H1 (cell line): ENCODE data around the gene RAB11FIP5. TPM values are rescaled to one million over a fixed set of nuclear protein-coding genes. Genes with fewer than 3 reads are reported as not detected.

ENCODE experiments used
- CTCF ChIA-PET: fragments of 300-600 bp; sonication (Branson Sonifier 250); formaldehyde crosslinking; loops from one replicate; lab custom pipeline; 2021; ENCODE audit not compliant: partially characterized antibody; lab: Charles Lee
- POLR2A ChIA-PET: fragments of 300-600 bp; sonication (Branson Sonifier 250); formaldehyde crosslinking; loops from one replicate; lab custom pipeline; 2021; ENCODE audit warnings: inconsistent platforms; ENCODE audit not compliant: partially characterized antibody; lab: Charles Lee
- DNase-seq, 2 experiments: peaks; one replicate each; pipeline versions ENCODE4 v3.0.0 to v3.0.0-alpha.2; 2010 to 2022; ENCODE audit warnings: low spot score in 2 of 2, low read depth in 1 of 2, mixed read lengths in 1 of 2
- FAIRE-seq: peaks from 2 replicates; lab custom pipeline; 2011; peaks lifted over from hg19 to GRCh38; lab: Jason Lieb, UNC
- H2AFZ ChIP-seq: 2 replicates; pipeline ENCODE4 v1.8.1; 2012; ENCODE audit warnings: low read length, inconsistent platforms
- H2AK5ac ChIP-seq: 2 replicates; pipeline ENCODE4 v1.6.1; 2013; ENCODE audit warnings: low read depth, low read length
- H2BK120ac ChIP-seq: replicated peaks from 2 replicates; pipeline ENCODE3; 2013; ENCODE audit warnings: low read depth, low read length, inconsistent platforms
- H2BK12ac ChIP-seq: 2 replicates; pipeline ENCODE4 v1.6.1; 2013; ENCODE audit warnings: low read depth, low read length
- H2BK15ac ChIP-seq: 2 replicates; pipeline ENCODE4 v1.6.1; 2013; ENCODE audit warnings: low read length
- H2BK20ac ChIP-seq: 2 replicates; pipeline ENCODE4 v1.6.1; 2013; ENCODE audit warnings: low read length
- H2BK5ac ChIP-seq: 2 replicates; pipeline ENCODE4 v1.6.1; 2013; ENCODE audit warnings: low read depth, low read length
- H3K14ac ChIP-seq: 2 replicates; pipeline ENCODE4 v1.6.1; 2013; ENCODE audit warnings: inconsistent platforms; ENCODE audit not compliant: insufficient read length
- H3K18ac ChIP-seq: 2 replicates; pipeline ENCODE4 v1.6.1; 2013; ENCODE audit warnings: low read length; ENCODE audit errors: extremely low read depth
- H3K23ac ChIP-seq: 2 replicates; pipeline ENCODE4 v1.6.1; 2013; ENCODE audit warnings: inconsistent platforms; ENCODE audit not compliant: insufficient read length
- H3K23me2 ChIP-seq: 2 replicates; pipeline ENCODE4 v1.6.1; 2013; ENCODE audit warnings: low read depth, low read length
- H3K27ac ChIP-seq: 2 replicates; pipeline ENCODE4 v1.6.1; 2011; ENCODE audit warnings: low read depth, low read length, inconsistent platforms
- H3K27me3 ChIP-seq, 4 experiments: replicated peaks in 1 of 4; 1 replicate in 1 of 4; 2 replicates in 3 of 4; pipeline versions ENCODE4 v1.6.1 to v1.8.1; 2011 to 2013; ENCODE audit warnings: low read length in 3 of 4, mild to moderate bottlenecking in 3 of 4, inconsistent platforms in 2 of 4, mixed read lengths in 2 of 4, moderate library complexity in 1 of 4; ENCODE audit not compliant: control insufficient read depth in 3 of 4, insufficient read depth in 3 of 4; ENCODE audit errors: extremely low read depth in 1 of 4
- H3K36me3 ChIP-seq, 4 experiments: 2 replicates each; pipeline versions ENCODE4 v1.6.1 to v1.8.1; 2011 to 2013; ENCODE audit warnings: mild to moderate bottlenecking in 4 of 4, low read length in 3 of 4, moderate library complexity in 2 of 4, control low read depth in 1 of 4, inconsistent platforms in 1 of 4; ENCODE audit not compliant: insufficient read depth in 4 of 4, control insufficient read depth in 2 of 4
- H3K4ac ChIP-seq: replicated peaks from 2 replicates; pipeline ENCODE3; 2013; ENCODE audit warnings: low read length, low read depth, mixed read lengths, inconsistent platforms; ENCODE audit not compliant: insufficient read length
- H3K4me1 ChIP-seq, 4 experiments: replicated peaks in 1 of 4; 1 replicate in 1 of 4; 2 replicates in 3 of 4; pipeline versions ENCODE4 v1.6.1 to v1.8.1; 2011 to 2013; ENCODE audit warnings: low read length in 3 of 4, inconsistent platforms in 2 of 4, mixed read lengths in 1 of 4; ENCODE audit not compliant: insufficient read depth in 4 of 4, control insufficient read depth in 3 of 4
- H3K4me2 ChIP-seq, 2 experiments: 2 replicates each; pipeline versions ENCODE4 v1.6.1 to v1.8.1; 2011 to 2013; ENCODE audit warnings: low read depth in 2 of 2, low read length in 2 of 2, control low read depth in 1 of 2, inconsistent platforms in 1 of 2, mild to moderate bottlenecking in 1 of 2; ENCODE audit not compliant: insufficient read depth in 1 of 2
- H3K4me3 ChIP-seq, 4 experiments: fragments of 200-600, 300-600 bp in 1 of 4; sonication (generic), shearing (Covaris generic), sonication (Bioruptor Twin) in 1 of 4; 2 replicates each; pipeline versions ENCODE4 v1.5.1 to v1.8.1; 2011 to 2016; ENCODE audit warnings: low read length in 4 of 4, low read depth in 3 of 4, control low read depth in 2 of 4, inconsistent platforms in 2 of 4, mild to moderate bottlenecking in 2 of 4, mixed read lengths in 1 of 4, moderate library complexity in 1 of 4; ENCODE audit not compliant: insufficient read depth in 2 of 4; ENCODE audit errors: extremely low read depth in 1 of 4
- H3K56ac ChIP-seq: replicated peaks from 2 replicates; pipeline ENCODE3; 2013; ENCODE audit warnings: low read depth, mild to moderate bottlenecking, mixed read lengths, low read length, inconsistent platforms; ENCODE audit not compliant: insufficient read length
- H3K79me1 ChIP-seq: 2 replicates; pipeline ENCODE4 v1.6.1; 2013; ENCODE audit warnings: low read depth, low read length, control low read depth
- H3K79me2 ChIP-seq, 2 experiments: 2 replicates each; pipeline versions ENCODE4 v1.6.1 to v1.8.1; 2012 to 2013; ENCODE audit warnings: low read length in 2 of 2, mild to moderate bottlenecking in 2 of 2, inconsistent platforms in 1 of 2; ENCODE audit not compliant: insufficient read depth in 2 of 2, control insufficient read depth in 1 of 2
- H3K9ac ChIP-seq, 4 experiments: replicated peaks in 1 of 4; 1 replicate in 1 of 4; 2 replicates in 3 of 4; pipeline versions ENCODE4 v1.6.1 to v1.8.1; 2011 to 2013; ENCODE audit warnings: low read depth in 3 of 4, low read length in 3 of 4, control low read depth in 2 of 4, mild to moderate bottlenecking in 2 of 4, moderate library complexity in 2 of 4, inconsistent platforms in 1 of 4; ENCODE audit errors: extremely low read depth in 1 of 4
- H3K9me3 ChIP-seq, 2 experiments: 2 replicates each; pipeline versions ENCODE4 v1.6.1 to v1.8.1; 2012 to 2013; ENCODE audit warnings: mild to moderate bottlenecking in 2 of 2, moderate library complexity in 2 of 2, control low read depth in 1 of 2, inconsistent platforms in 1 of 2, low read depth in 1 of 2, low read length in 1 of 2, mixed read lengths in 1 of 2; ENCODE audit not compliant: insufficient read depth in 2 of 2
- H4K20me1 ChIP-seq, 2 experiments: replicated peaks in 1 of 2; 2 replicates each; pipeline versions ENCODE3 to v1.8.1; 2011 to 2013; ENCODE audit warnings: inconsistent platforms in 2 of 2, low read length in 2 of 2, mild to moderate bottlenecking in 1 of 2; ENCODE audit not compliant: insufficient read depth in 2 of 2, control insufficient read depth in 1 of 2
- H4K5ac ChIP-seq: 2 replicates; pipeline ENCODE4 v1.6.1; 2013; ENCODE audit warnings: low read length, low read depth, mixed read lengths, inconsistent platforms; ENCODE audit not compliant: insufficient read length
- H4K8ac ChIP-seq: 2 replicates; pipeline ENCODE4 v1.8.0; 2013; ENCODE audit warnings: mild to moderate bottlenecking, moderate library complexity, low read length, inconsistent platforms; ENCODE audit not compliant: insufficient read depth; ENCODE audit errors: extremely low read depth
- H4K91ac ChIP-seq: replicated peaks from 2 replicates; pipeline ENCODE3; 2013; ENCODE audit warnings: low read length, mixed read lengths, inconsistent platforms; ENCODE audit not compliant: insufficient read length
- CBX5 ChIP-seq: fragments of 300-800, 300-1000 bp; sonication (generic); IDR thresholded peaks from 2 replicates; pipeline ENCODE4 v1.7.1; 2016; ENCODE audit warnings: antibody characterized with exemption, low read length, low read depth
- CEBPB ChIP-seq: IDR thresholded peaks from 2 replicates; pipeline ENCODE4 v1.6.1; 2012; ENCODE audit warnings: low read depth, low read length
- CHD1 ChIP-seq: IDR thresholded peaks from 2 replicates; pipeline ENCODE4 v1.6.1; 2012; ENCODE audit warnings: low read depth, low read length, improper control_type of control experiment
- CREB1 ChIP-seq: IDR thresholded peaks from 2 replicates; pipeline ENCODE4 v1.6.1; 2012; ENCODE audit warnings: inconsistent platforms
- EP300 ChIP-seq, 2 experiments: IDR thresholded peaks; 1 replicate in 1 of 2; 2 replicates in 1 of 2; pipeline ENCODE4 v1.6.1; 2011 to 2012; ENCODE audit warnings: low read depth in 2 of 2, low read length in 2 of 2, mild to moderate bottlenecking in 2 of 2, borderline replicate concordance in 1 of 2, inconsistent platforms in 1 of 2, moderate library complexity in 1 of 2
- FOSL1 ChIP-seq: IDR thresholded peaks from 2 replicates; pipeline ENCODE4 v1.6.1; 2011; ENCODE audit warnings: mild to moderate bottlenecking, low read depth, low read length, moderate library complexity; ENCODE audit not compliant: insufficient read depth
- JUND ChIP-seq: IDR thresholded peaks from 2 replicates; pipeline ENCODE4 v1.6.1; 2011; ENCODE audit warnings: mild to moderate bottlenecking, improper control_type of control experiment, low read length
- MAX ChIP-seq: IDR thresholded peaks from 2 replicates; pipeline ENCODE4 v1.6.1; 2012; ENCODE audit warnings: inconsistent platforms
- POLR2AphosphoS5 ChIP-seq: IDR thresholded peaks from 2 replicates; pipeline ENCODE4 v1.6.1; 2011; ENCODE audit warnings: low read depth, low read length
- RAD21 ChIP-seq, 2 experiments: IDR thresholded peaks in 1 of 2; conservative IDR thresholded peaks in 1 of 2; 2 replicates each; pipeline ENCODE4 v1.6.1; 2011; ENCODE audit warnings: low read depth in 2 of 2, low read length in 2 of 2, improper control_type of control experiment in 1 of 2, inconsistent platforms in 1 of 2, mild to moderate bottlenecking in 1 of 2, moderate library complexity in 1 of 2
- SAP30 ChIP-seq: fragments of 300-600 bp; sonication (generic); IDR thresholded peaks from 2 replicates; pipeline ENCODE4 v1.7.1; 2012; ENCODE audit warnings: low read length, moderate library complexity, mild to moderate bottlenecking, inconsistent platforms; ENCODE audit not compliant: insufficient read depth, insufficient replicate concordance
- SIRT6 ChIP-seq: IDR thresholded peaks from one replicate; pipeline ENCODE4 v1.7.1; 2012; ENCODE audit warnings: low read length, inconsistent platforms
- SIX5 ChIP-seq: IDR thresholded peaks from 2 replicates; pipeline ENCODE4 v1.6.1; 2011; ENCODE audit warnings: mild to moderate bottlenecking, low read depth, low read length
- TBP ChIP-seq: IDR thresholded peaks from 2 replicates; pipeline ENCODE4 v1.6.1; 2011; ENCODE audit warnings: low read depth, low read length, improper control_type of control experiment
- WGBS, 2 experiments: shearing (Covaris generic) in 1 of 2; methylation state at CpG; one replicate each; pipeline versions ENCODE4 v1.1.6 to v1.1.7; 2013 to 2015; ENCODE audit warnings: low lambda C conversion rate in 2 of 2, mixed read lengths in 2 of 2, inconsistent platforms in 1 of 2, low coverage in 1 of 2, missing lambda C conversion rate in 1 of 2; ENCODE audit not compliant: insufficient replicate concordance in 2 of 2, insufficient coverage in 1 of 2, insufficient read length in 1 of 2; ENCODE audit errors: extremely low coverage in 1 of 2, missing lambda C conversion rate in 1 of 2; 5-methylcytosine and 5-hydroxymethylcytosine counted together
- polyA plus RNA-seq, 7 experiments: library from polyadenylated mRNA; depleted of rRNA in 3 of 7; stranded (reverse) in 5 of 7; unstranded in 2 of 7; fragments of >200 nt in 5 of 7; fragments of 200-250 nt in 2 of 7; gene quantifications; 1 replicate in 5 of 7; 2 replicates in 1 of 7; 4 replicates in 1 of 7; pipeline versions ENCODE4 v1.2.1 to v1.2.3, GENCODE V29; 2011 to 2013; ENCODE audit warnings: missing spikeins in 2 of 7, mixed read lengths in 2 of 7
- total RNA-seq: library from RNA; stranded (reverse); fragmentation: NEBNext Ultra II Directional; extraction: Animal tissue kit (Norgen Biotek cat#: 25700); gene quantifications from 2 replicates; pipeline ENCODE4 v1.2.1, GENCODE V29; 2021

Gene RAB11FIP5
- total and polyA plus RNA-seq, 2 of the 8 experiments (the other 6 are each of a cell fraction or from before 2014, with no cell fraction given): 6.3 to 17.0 TPM

GRCh38 chr2:73104933-73105332, 7.8 kb downstream of the RAB11FIP5 start:
- H3K23me2 ChIP-seq: no peaks in the 10 kb centered on the region
- no peak overlapping the region for H4K8ac ChIP-seq
- no peak overlapping the region for H3K4me3 ChIP-seq
- peaks cover 0 to 9% of the 10 kb centered on the region in 2 experiments; a peak in 2 of 4 replicates for H3K79me2 ChIP-seq
- no peak overlapping the region for H2BK120ac ChIP-seq
- H3K18ac ChIP-seq: no peak overlapping the region
- no peak overlapping the region for H3K56ac ChIP-seq
- no peak overlapping the region for H4K5ac ChIP-seq
- ChIA-PET POLR2A (interaction anchor here (1.1 kb wide), 1 partner anchor 12 kb away, joined by 4 read pairs; no protein-coding TSS in a partner anchor), CTCF (interaction anchor here (0.8 to 7.0 kb wide), 4 partner anchors 18 to 225 kb away, joined by 3 to 53 read pairs (median 4); no protein-coding TSS in a partner anchor)
- WGBS, 2 experiments: 92% methylated on average over 3 of the region's 3 CpGs; no CpG with 5 or more reads in 1 of the 2 experiments
- H3K4me2 ChIP-seq: no peak overlapping the region
- no peak overlapping the region for H3K14ac ChIP-seq
- H2BK12ac ChIP-seq: no peak overlapping the region
- H2BK5ac ChIP-seq: no peak overlapping the region
- no peaks in the 10 kb centered on the region for H3K9me3 ChIP-seq
- H3K4ac ChIP-seq: no peak overlapping the region
- peaks cover 4 to 14% (median 11%) of the 10 kb centered on the region in 4 experiments; a peak in 6 of 7 replicates for H3K4me1 ChIP-seq
- no peak for DNase-seq
- no peak overlapping the region for H3K23ac ChIP-seq
- peaks cover 14% of the 10 kb centered on the region for H3K79me1 ChIP-seq
- H2BK20ac ChIP-seq: no peak overlapping the region
- no peak overlapping the region for H4K91ac ChIP-seq
- H3K36me3 ChIP-seq: no peaks in the 10 kb centered on the region
- no peak overlapping the region for H2AFZ ChIP-seq
- no peak for FAIRE-seq
- no peak overlapping the region for H2AK5ac ChIP-seq
- H3K27ac ChIP-seq: no peak overlapping the region
- no peak overlapping the region for H2BK15ac ChIP-seq
- no peaks in the 10 kb centered on the region for H3K27me3 ChIP-seq
- H4K20me1 ChIP-seq: peaks cover 2 to 12% of the 10 kb centered on the region in 2 experiments
- H3K9ac ChIP-seq: no peak overlapping the region
- no peak for TF ChIP-seq SAP30
- TF ChIP-seq FOSL1: no peak
- TF ChIP-seq EP300 (IDR thresholded peaks at IDR 0.05; ENCODE audit: borderline replicate concordance in 1 of 2, low read depth in 2 of 2, low read length in 2 of 2): no peak
- TF ChIP-seq JUND: no peak
- no peak for TF ChIP-seq SIX5
- no peak for TF ChIP-seq RAD21 (IDR thresholded peaks at IDR 0.05 in 1 of 2, conservative IDR thresholded peaks at IDR 0.05 in 1 of 2; ENCODE audit: low read depth in 2 of 2, low read length in 2 of 2)
- TF ChIP-seq POLR2AphosphoS5: no peak
- no peak for TF ChIP-seq SIRT6
- no peak for TF ChIP-seq MAX
- no peak for TF ChIP-seq CHD1
- no peak for TF ChIP-seq TBP
- no peak for TF ChIP-seq CREB1
- no peak for TF ChIP-seq CEBPB
- TF ChIP-seq CBX5: no peak
